GM18517 (cell line): ENCODE measurements around the gene MAB21L1.

Source experiments
- ATAC-seq: cut with Tn5 transposase; IDR thresholded peaks from one replicate; pipeline ENCODE4 v1.9.1; 2021; ENCODE audit warnings: mild to moderate bottlenecking, moderate library complexity; ENCODE audit not compliant: unreplicated experiment

Gene MAB21L1

GRCh38 chr13:35480346-35480745 lies 3.9 kb upstream of the MAB21L1 start:
- no peak for ATAC-seq

DNA sequence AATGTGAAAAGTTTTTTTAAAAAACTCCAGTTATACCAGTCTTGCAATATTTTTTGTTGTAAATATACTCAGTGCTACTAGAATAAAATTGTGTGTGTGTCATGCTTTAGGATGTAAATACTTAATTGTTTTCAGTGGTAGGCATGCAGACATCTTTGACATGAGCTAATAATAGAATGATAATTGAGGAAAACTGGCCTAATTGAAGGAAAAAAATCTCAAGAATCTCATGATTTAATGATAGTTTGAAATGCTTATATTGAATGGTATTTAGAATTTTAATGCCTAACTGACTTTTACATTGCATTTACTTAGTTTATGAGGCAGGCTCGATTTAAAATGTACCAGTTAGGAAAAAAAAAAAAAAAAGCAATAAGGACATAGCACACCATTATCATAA lies 3.2 kb upstream of the MAB21L1 start:
- no peak for ATAC-seq

DNA sequence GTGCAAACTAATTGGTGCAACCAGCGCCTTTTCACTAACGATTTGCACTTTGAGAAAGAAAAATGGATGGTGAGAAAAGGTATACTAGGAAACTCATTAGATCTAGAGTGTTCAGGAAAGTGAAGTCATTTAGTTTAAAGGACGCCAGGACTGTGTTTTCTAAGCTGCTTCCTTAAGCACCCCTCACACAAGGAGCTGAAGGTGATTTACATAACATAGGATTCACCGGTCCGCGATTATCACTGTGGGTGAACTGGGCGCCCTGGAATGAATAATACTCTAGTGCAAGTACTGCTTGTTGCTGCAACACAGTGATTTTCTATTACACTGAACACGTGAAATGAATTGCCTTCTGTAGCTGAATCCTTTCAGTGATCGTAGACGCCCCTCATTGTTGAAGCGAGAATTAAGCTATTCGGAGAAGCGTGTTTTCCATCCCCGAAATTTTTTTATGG lies 2.6 kb upstream of the MAB21L1 start:
- no peak for ATAC-seq

DNA sequence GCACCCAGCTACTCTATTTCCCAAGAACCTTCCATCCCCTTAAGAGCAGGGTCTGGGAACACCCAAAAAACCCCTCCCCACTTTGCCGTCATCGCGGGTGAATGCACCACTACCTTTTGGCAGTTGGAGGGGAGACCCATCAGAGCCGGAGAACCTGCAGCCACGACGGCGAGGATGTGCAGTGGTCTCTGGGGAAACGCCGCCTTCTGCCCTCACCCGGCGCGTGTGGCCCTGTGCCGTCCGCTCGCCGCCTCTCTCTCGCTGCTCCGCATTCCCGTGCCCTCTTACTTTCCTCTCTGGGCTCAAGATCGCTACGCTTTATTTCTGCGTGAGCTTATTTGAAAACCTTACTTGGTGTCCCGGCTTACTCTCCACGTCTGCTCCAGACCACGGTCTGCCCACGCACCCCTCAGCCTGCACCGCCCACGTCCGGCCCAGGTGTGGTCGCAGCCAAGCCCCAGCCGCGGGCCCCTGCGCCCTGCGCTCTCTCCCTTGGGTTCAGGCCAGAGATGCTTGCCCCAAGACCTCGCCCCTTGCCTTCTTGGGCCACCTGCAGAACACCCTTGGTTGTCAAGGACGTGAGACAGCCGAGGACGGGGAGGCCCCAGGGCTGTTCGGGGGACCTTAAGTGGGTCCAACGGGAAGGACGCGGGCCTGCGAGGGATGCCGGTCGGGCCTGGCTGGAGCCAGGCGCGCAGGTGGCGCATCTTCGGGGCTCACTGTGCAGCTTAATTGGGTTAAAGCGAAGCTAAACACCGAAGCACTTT lies 2.0 kb upstream of the MAB21L1 start:
- ATAC-seq: no peak

DNA sequence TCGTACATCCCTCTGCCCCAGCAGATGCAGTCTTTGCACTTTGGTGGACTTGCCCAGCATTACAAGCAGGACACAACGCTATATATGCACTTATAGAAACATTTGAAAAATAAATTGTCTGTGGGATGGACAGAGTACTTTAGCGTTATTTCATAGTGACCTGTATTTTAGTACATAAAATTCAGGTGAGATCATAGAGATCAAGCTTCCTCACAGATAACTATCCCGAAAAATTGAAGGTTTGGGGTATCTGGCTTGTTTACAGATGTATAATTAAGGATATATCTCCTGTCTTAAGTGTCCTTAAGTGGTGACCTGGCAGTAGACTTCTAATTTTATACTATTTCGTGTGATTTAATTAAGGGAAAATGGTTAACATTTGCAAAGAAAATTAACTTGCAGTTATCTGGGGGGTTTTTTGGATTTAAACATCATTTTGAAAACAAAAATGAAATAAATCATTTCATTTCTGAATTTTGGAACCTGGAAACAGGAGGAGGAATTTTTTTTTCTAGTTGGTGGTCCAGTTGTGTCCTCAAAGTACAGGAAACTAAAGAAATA lies 977 bp upstream of the MAB21L1 start:
- no peak for ATAC-seq

GRCh38 chr13:35475212-35475959 lies 1.1 kb downstream of the MAB21L1 start:
- ATAC-seq: no peak

- no peak for ATAC-seq
These were observed 1.8 kb downstream of the MAB21L1 start for GRCh38 chr13:35474496-35475211.

DNA sequence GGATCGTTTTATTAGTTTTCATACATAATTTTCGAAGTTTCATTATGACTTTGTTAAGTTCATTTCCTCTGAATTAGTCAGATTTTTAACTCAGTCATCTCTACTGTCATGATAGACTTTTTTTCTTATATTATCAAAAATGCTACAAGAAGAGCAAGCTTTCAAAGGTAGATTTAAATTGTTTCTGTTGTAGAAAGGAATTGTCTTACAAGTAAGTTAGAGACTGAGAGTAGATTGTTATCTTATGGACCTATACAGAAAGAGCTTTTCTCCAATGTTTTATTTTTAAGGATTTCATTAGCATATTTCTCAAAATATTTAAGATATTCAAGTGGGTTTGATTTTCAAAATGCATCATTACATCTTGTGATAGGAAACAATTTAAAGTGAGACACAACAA lies 2.7 kb downstream of the MAB21L1 start:
- ATAC-seq: no peak

- no peak for ATAC-seq
These were observed 3.2 kb downstream of the MAB21L1 start for GRCh38 chr13:35473206-35473775.

- ATAC-seq: no peak
These were observed 4.1 kb downstream of the MAB21L1 start for GRCh38 chr13:35472323-35472881.

DNA sequence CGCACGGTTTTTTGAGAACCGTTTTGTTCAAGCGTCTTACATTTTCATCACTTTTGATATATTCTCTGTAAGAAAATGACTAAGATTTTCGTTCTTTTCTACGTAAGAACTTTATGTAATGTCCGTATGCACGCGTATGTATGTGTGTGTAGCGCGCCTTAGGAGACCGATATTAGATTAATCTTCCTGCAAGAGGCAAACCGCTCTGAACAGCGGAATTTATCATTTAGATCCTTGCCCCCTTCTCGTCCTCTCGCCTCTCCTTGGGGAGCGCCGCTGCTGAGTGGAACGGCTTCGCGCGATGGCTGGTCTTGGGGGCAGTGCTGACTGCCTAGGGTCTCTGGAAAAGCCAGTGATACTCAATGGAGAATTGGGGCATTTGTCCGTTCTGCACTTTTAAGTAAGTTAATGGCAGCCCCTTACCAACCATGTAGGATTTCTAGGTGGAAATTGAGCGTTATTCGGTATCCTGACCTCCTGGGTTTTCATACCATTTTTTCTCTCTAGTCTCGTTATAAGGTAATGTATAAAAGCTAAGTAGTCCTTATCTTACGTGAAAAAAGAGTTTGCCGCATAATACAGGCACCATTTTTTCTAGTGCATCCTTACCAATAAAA lies 4.7 kb downstream of the MAB21L1 start:
- ATAC-seq: no peak

GRCh38 chr13:35470671-35471661 lies 5.5 kb downstream of the MAB21L1 start:
- ATAC-seq: no peak

GRCh38 chr13:35469806-35470525 lies 6.5 kb downstream of the MAB21L1 start:
- ATAC-seq: no peak

GRCh38 chr13:35468195-35468594 lies 8.3 kb downstream of the MAB21L1 start:
- no peak for ATAC-seq

DNA sequence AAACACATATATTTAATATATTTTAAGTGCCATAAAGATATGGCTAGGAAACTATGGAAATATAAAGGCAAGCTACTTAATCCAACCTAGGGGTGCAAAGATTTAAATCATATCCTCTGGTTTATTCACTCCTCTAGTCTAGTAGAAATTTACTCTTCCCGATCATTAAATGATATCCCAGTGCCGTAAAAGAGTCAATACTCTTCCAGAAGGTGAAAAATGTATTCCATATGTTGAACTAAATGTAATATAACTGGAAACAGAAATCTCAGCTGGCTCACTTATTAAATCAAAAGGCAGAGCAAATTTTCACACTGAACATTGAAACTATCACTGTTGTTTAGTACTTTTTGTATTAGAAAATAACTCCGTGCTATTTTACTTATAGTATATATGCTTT lies 11.1 kb downstream of the MAB21L1 start:
- ATAC-seq: no peak

GRCh38 chr13:35460061-35460460 lies 16.4 kb downstream of the MAB21L1 start:
- ATAC-seq: no peak

- ATAC-seq: no peak
These were observed 19.2 kb downstream of the MAB21L1 start for GRCh38 chr13:35457258-35457657.

DNA sequence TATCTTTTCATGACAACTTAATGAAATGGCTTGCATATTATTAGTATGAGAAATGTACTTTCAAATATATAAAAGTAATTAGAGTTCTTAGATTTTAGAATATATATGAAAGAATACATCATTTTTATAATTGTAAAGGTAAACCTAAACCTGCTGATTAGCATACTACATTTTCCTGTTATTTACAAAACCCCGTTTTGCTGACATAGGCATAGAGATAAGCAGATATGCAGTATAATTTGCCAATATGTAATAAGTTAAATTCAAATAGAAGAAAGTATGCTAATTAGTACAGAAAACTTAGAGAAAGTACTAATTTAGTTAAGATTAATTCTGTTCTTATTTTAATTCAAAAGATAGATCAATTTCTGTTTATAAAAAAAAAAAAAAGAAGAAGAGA lies 21.5 kb downstream of the MAB21L1 start:
- ATAC-seq: no peak
